Bladder microvascular endothelial cell (primary cell): ENCODE results near the gene ZNF212. TPM values are rescaled to one million over a fixed set of nuclear protein-coding genes. Genes with fewer than 3 reads are reported as not detected.

Source experiments
- total RNA-seq: library from RNA; depleted of rRNA; stranded (reverse); fragments of >200 nt; gene quantifications from 2 replicates; pipeline ENCODE4 v1.2.3, GENCODE V29; 2014

Gene ZNF212
- 2.9 and 4.5 TPM in 2 replicates for total RNA-seq

DNA sequence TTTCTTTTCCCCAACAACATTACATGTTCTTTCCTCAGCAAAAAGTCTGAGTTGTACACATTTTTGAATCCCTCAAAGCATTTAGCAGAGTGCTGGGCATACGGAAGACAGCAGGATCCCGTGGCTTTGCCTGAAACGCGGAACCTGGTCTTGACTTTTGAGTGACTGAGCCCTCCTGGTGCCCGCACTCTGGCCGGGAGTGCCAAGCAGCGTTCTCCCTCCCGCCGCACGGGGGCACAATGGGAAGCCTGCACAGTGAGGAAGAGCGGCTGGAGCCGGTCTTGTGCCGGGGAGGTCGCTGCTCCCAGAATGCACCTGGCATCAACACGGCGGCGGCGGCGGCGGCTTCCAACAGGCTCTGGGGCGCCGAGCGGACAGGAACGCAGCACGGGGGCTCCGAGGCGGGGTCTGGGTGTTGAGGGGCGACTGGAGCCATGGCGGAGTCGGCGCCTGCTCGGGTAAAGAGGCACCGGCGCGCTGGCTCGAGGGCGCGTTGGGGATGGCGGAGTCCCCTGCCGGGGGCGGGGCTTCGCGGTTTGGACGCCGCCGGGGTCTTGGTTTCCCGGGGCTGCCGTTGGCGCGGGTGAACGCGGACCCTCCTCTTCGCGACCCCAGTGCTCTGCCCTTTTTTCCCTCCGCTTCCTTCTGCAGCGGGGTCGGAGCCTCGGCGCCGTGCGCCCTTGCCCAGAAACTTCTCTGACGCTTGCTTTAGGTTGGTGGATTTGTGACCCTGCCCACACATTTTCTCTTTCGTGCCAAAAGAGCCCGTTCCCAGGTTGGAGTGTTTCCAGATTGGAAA lies at the start of gene ZNF212:
TSS of gene ZNF212 (plus strand) at position 307 of the 799 bp plus-strand sequence. CDS start at position 435, 128 bp downstream.

GRCh38 chr7:149195180-149196150 lies 44.0 kb upstream of the ZNF212 start, which contains the start of gene ZNF282:
ZNF282 (plus strand) TSS chr7:149195546; CDS start chr7:149195590, 44 bp downstream.

GRCh38 chr7:149261829-149262617 lies 22.6 kb downstream of the ZNF212 start, which contains the start of gene ZNF783:
ZNF783 (plus strand) TSS chr7:149262196; CDS start chr7:149262334, 138 bp downstream.

Other genes with a start within 250 kb of the ZNF212 start
- 232 and 246 TPM in 2 replicates for gene PDIA4, start 211.1 kb upstream of the ZNF212 start, total RNA-seq
- 4.9 and 7.4 TPM in 2 replicates for gene ZNF786, start 148.9 kb upstream of the ZNF212 start, total RNA-seq
- gene ZNF425, start 113.3 kb upstream of the ZNF212 start, total RNA-seq, result 1.3 and 2.1 TPM in 2 replicates
- gene ZNF398, start 92.2 kb upstream of the ZNF212 start, total RNA-seq, result 3.2 and 7.6 TPM in 2 replicates
- 22.3 and 45.0 TPM in 2 replicates for gene ZNF282, start 44.1 kb upstream of the ZNF212 start, total RNA-seq
- gene ZNF783, start 22.5 kb downstream of the ZNF212 start, total RNA-seq, result 3.9 and 6.8 TPM in 2 replicates
- 2.4 and 5.7 TPM in 2 replicates for gene ZNF777, start 221.4 kb downstream of the ZNF212 start, total RNA-seq